GM23248 (cell line): Measurements from ENCODE around the gene HDAC4.

ENCODE experiments used
- EZH2 ChIP-seq: fragments of 200-600 bp; sonication (generic); IDR thresholded peaks from 2 replicates; pipeline ENCODE4 v1.6.1; 2018; ENCODE audit warnings: antibody characterized with exemption, mild to moderate bottlenecking; ENCODE audit not compliant: insufficient read depth, poor library complexity, severe bottlenecking
- EZH2phosphoT487 ChIP-seq: fragments of 200-600 bp; sonication (generic); IDR thresholded peaks from 2 replicates; pipeline ENCODE4 v1.6.1; 2018; ENCODE audit warnings: antibody characterized with exemption, moderate library complexity, mild to moderate bottlenecking, low read depth; ENCODE audit not compliant: insufficient read depth

DNA sequence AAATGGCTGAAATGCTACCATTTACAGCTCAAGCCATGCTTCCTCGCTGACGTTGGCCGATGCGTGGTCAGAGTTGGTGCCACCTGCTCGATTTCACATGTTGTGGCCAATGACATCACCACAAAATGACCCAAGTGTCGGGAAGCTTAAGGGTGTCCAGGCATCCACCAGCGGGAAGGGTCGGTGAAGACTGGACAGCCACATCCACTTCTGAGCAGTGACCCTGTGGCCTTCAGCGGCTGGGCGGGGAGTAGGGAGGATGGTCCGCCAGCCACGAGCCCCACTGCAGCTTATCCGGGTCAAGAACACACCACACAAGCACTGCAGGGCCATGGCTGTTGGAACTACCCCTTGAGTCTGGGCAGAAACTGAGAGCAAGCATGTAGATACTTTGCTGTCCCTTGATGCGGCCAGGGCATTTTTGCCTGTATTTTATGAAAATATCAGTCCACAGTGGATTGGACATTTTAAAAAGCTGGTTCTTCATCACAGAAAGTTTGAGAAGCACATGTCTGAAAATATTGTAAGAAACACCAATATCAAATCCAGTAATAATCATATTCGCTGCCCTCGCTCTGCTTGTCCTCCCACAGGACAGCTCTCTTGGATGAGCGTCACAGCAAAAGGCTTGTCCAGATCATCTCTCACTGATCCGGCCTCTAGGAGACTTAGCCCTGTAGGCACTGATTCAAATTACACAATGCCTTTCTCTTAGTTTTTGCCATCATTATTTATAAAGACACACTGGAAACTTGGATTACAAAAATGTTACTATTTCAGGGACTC, 379.0 kb downstream of the HDAC4 start:
- TF ChIP-seq EZH2 (no peak), EZH2phosphoT487 (no peak)
